GM12878 (cell line): ENCODE results near the gene RPSA. TPM values are rescaled to one million over a fixed set of nuclear protein-coding genes. Genes with fewer than 3 reads are reported as not detected.
"Not testable (repeated sequence)": the region's sequence is repeated elsewhere in the genome, so short reads cannot be mapped to it uniquely, and the experiment has no call there.

Source experiments
- ATAC-seq: fragments of 200-7000 bp; cut with Tn5 transposase; 3 replicates; pipeline ENCODE4 v1.9.1; 2020; ENCODE audit warnings: mild to moderate bottlenecking, moderate library complexity
- BruUV-seq: library from RNA; stranded (reverse); fragments of 400-500 nt; replicated peaks from 2 replicates; lab custom pipeline; 2021; lab: Mats Ljungman, UMichigan
- CTCF ChIA-PET: fragments of 300-600 bp; sonication (Branson Sonifier 250); formaldehyde crosslinking; extraction: SDS; loops from one replicate; lab custom pipeline; 2021; ENCODE audit warnings: inconsistent platforms; lab: Yijun Ruan, JAX
- POLR2A ChIA-PET: fragments of 350-600 bp; formaldehyde crosslinking; extraction: SDS; loops from one replicate; lab custom pipeline; 2021; ENCODE audit warnings: inconsistent platforms; lab: Charles Lee
- RAD21 ChIA-PET: fragments of 300-600 bp; sonication (Branson Sonifier 250); formaldehyde crosslinking; loops from one replicate; lab custom pipeline; 2023; ENCODE audit warnings: antibody characterized with exemption; ENCODE audit not compliant: unreplicated experiment; lab: Charles Lee
- SMC1A ChIA-PET: fragments of 300-600 bp; sonication (Branson Sonifier 250); formaldehyde crosslinking; loops from one replicate; lab custom pipeline; 2023; ENCODE audit not compliant: unreplicated experiment, uncharacterized antibody; lab: Charles Lee
- DNase-seq: peaks from one replicate; pipeline ENCODE4 v3.0.0-alpha.2; 2011; ENCODE audit warnings: low read depth, low spot score
- FAIRE-seq: peaks from 3 replicates; lab custom pipeline; 2011; peaks lifted over from hg19 to GRCh38; lab: Jason Lieb, UNC
- H2AFZ ChIP-seq: 2 replicates; pipeline ENCODE4 v1.6.0; 2011; ENCODE audit warnings: low read depth, low read length, control low read depth; ENCODE audit not compliant: control insufficient read depth
- H3K27ac ChIP-seq: 2 replicates; pipeline ENCODE4 v1.5.1; 2011; ENCODE audit warnings: control low read depth; ENCODE audit not compliant: control insufficient read depth, insufficient read depth
- H3K27me3 ChIP-seq, 2 experiments: replicated peaks in 1 of 2; 2 replicates each; pipeline versions ENCODE4 v1.6.0 to v1.6.1; 2011; ENCODE audit warnings: low read length in 1 of 2; ENCODE audit not compliant: control insufficient read depth in 2 of 2, insufficient read depth in 2 of 2
- H3K36me3 ChIP-seq, 2 experiments: 2 replicates each; pipeline ENCODE4 v1.5.1; 2011; ENCODE audit warnings: low read length in 1 of 2; ENCODE audit not compliant: control insufficient read depth in 2 of 2, insufficient read depth in 2 of 2
- H3K4me1 ChIP-seq: 2 replicates; pipeline ENCODE4 v1.6.1; 2011; ENCODE audit warnings: mild to moderate bottlenecking, low read length, moderate library complexity, mixed read lengths; ENCODE audit not compliant: control insufficient read depth, insufficient read depth
- H3K4me2 ChIP-seq: 2 replicates; pipeline ENCODE4 v1.6.0; 2011; ENCODE audit warnings: control low read depth; ENCODE audit not compliant: control insufficient read depth, insufficient read depth
- H3K4me3 ChIP-seq: fragments of 200-600 bp; sonication (generic); 2 replicates; pipeline ENCODE4 v1.5.1; 2016
- H3K79me2 ChIP-seq: 2 replicates; pipeline ENCODE4 v1.6.0; 2011; ENCODE audit warnings: low read length; ENCODE audit not compliant: control insufficient read depth, insufficient read depth
- H3K9ac ChIP-seq: 2 replicates; pipeline ENCODE4 v1.8.0; 2011; ENCODE audit warnings: low read length, control low read depth, mixed read lengths; ENCODE audit not compliant: control insufficient read depth, insufficient read depth
- H3K9me3 ChIP-seq: replicated peaks from 3 replicates; pipeline ENCODE4 v1.5.1; 2011; ENCODE audit warnings: mild to moderate bottlenecking, low read length; ENCODE audit not compliant: control insufficient read depth, insufficient read depth
- H4K20me1 ChIP-seq: 2 replicates; pipeline ENCODE4 v1.6.0; 2011; ENCODE audit not compliant: control insufficient read depth, insufficient read depth
- CREM ChIP-seq: IDR thresholded peaks from 2 replicates; pipeline ENCODE4 v1.6.1; 2014; ENCODE audit warnings: antibody characterized with exemption, low read depth
- GABPA ChIP-seq: IDR thresholded peaks from 2 replicates; pipeline ENCODE4 v1.6.1; 2014; ENCODE audit warnings: antibody characterized with exemption, low read depth, mild to moderate bottlenecking, inconsistent platforms
- HDAC2 ChIP-seq: fragments of 200-600 bp; sonication (generic); IDR thresholded peaks from 2 replicates; pipeline ENCODE4 v1.6.1; 2017
- NR2F1 ChIP-seq: fragments of 450-650 bp; conservative IDR thresholded peaks from 2 replicates; pipeline ENCODE4 v1.6.1; 2017; ENCODE audit warnings: mild to moderate bottlenecking
- ZZZ3 ChIP-seq: IDR thresholded peaks from 2 replicates; pipeline ENCODE4 v1.6.1; 2011; ENCODE audit warnings: low read depth; ENCODE audit not compliant: control insufficient read depth, insufficient read length
- WGBS: methylation state at CpG from one replicate; pipeline ENCODE4 v1.1.6; 2016; ENCODE audit warnings: low lambda C conversion rate; ENCODE audit not compliant: insufficient replicate concordance, insufficient coverage; ENCODE audit errors: missing lambda C conversion rate; 5-methylcytosine and 5-hydroxymethylcytosine counted together
- in situ Hi-C: fragments of 300-500 bp; cut with MboI; formaldehyde crosslinking; loops from 9 replicates; pipeline ENCODE4 v1.14.3; 2018; ENCODE audit warnings: mixed read lengths
- intact Hi-C: fragments of 100-400 bp; cut with micrococcal nuclease; formaldehyde crosslinking; loops from one replicate; pipeline ENCODE4 v1.14.2; 2022; ENCODE audit not compliant: unreplicated experiment
- polyA plus RNA-seq, 11 experiments: library from polyadenylated mRNA; depleted of rRNA in 4 of 11; unstranded in 6 of 11; stranded (reverse) in 5 of 11; fragments of >200 nt; fragmentation: Nextera tagmentation in 4 of 11; fragmentation: Illumina TruSeq in 1 of 11; extraction: Ambion mirVana in 4 of 11; extraction: Trizol in 1 of 11; gene quantifications; 1 replicate in 1 of 11; 2 replicates in 10 of 11; pipeline versions ENCODE4 v1.2.1 to v1.2.3, GENCODE V29; 2011 to 2016; ENCODE audit warnings: inconsistent platforms in 2 of 11, missing spikeins in 2 of 11, low read depth in 1 of 11
- total RNA-seq, 4 experiments: library from RNA; depleted of rRNA in 3 of 4; stranded (reverse); fragments of >200 nt in 3 of 4; fragmentation: Illumina TruSeq in 1 of 4; extraction: Trizol in 1 of 4; gene quantifications; 2 replicates each; pipeline versions ENCODE4 v1.2.1 to v1.2.3, GENCODE V29; 2013 to 2021
- TF ChIP-seq, protein P1 (sequence below): fragments of 450-650 bp; IDR thresholded peaks from 2 replicates; pipeline ENCODE4 v1.6.1; 2018; ENCODE audit warnings: mild to moderate bottlenecking, low read depth, moderate library complexity; ENCODE audit not compliant: partially characterized antibody
- TF ChIP-seq, protein P2 (sequence below): IDR thresholded peaks from 2 replicates; pipeline ENCODE4 v1.6.1; 2012; ENCODE audit warnings: low read depth, low read length, improper control_type of control experiment

Gene RPSA
- total and polyA plus RNA-seq, 10 of the 15 experiments (the other 5 are each of a cell fraction or from before 2014, with no cell fraction given), result 1,012 to 5,036 (median 3,460) TPM

DNA sequence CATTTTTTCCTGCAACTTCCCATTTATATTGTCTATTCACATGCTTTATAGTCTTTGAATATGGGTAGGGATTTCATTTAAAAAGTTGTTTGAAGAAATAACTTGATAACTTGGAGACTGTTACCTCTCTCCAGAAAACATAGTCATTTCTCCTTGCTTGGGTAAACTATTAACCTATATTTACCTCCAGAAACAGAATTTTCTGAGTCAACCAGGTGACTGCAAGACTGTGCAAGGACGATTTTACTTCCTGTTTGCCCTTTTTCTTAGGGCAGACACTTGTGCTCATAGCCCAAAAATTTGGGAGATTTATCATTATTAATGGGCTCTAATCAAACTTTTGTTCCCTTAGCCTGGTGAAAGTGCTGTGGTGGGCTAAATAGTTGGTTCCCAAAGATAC lies 46.6 kb downstream of the RPSA start:
- ChIA-PET POLR2A (no interaction called here), RAD21 (no interaction called here), SMC1A (interaction anchor here (1.4 kb wide), 1 partner anchor 11 kb away, joined by 4 read pairs; no protein-coding TSS in a partner anchor), CTCF (no interaction called here)
- Histone ChIP-seq H3K9ac (no peak overlapping the region), H3K4me2 (no peak overlapping the region), H3K36me3 (no peaks in the 10 kb centered on the region), H2AFZ (no peak overlapping the region), H4K20me1 (no peaks in the 10 kb centered on the region), H3K27me3 (no peaks in the 10 kb centered on the region; a peak in 2 of 4 replicates), H3K4me1 (no peaks in the 10 kb centered on the region), H3K79me2 (no peaks in the 10 kb centered on the region), H3K9me3 (no peaks in the 10 kb centered on the region), H3K4me3 (no peak overlapping the region), H3K27ac (no peak overlapping the region)
- in situ Hi-C loops, result no loop called here
- FAIRE-seq (no peak), ATAC-seq (peak; percentile 55), DNase-seq (no peak)
- no TSS peak for BruUV-seq
- intact Hi-C loops, result no loop called here
- WGBS, result 0% methylated on average over 1 of the region's 1 CpG
- TF ChIP-seq ZZZ3, result no peak
- no peak for TF ChIP-seq NR2F1
- TF ChIP-seq CREM, result no peak
- TF ChIP-seq, protein P1, sequence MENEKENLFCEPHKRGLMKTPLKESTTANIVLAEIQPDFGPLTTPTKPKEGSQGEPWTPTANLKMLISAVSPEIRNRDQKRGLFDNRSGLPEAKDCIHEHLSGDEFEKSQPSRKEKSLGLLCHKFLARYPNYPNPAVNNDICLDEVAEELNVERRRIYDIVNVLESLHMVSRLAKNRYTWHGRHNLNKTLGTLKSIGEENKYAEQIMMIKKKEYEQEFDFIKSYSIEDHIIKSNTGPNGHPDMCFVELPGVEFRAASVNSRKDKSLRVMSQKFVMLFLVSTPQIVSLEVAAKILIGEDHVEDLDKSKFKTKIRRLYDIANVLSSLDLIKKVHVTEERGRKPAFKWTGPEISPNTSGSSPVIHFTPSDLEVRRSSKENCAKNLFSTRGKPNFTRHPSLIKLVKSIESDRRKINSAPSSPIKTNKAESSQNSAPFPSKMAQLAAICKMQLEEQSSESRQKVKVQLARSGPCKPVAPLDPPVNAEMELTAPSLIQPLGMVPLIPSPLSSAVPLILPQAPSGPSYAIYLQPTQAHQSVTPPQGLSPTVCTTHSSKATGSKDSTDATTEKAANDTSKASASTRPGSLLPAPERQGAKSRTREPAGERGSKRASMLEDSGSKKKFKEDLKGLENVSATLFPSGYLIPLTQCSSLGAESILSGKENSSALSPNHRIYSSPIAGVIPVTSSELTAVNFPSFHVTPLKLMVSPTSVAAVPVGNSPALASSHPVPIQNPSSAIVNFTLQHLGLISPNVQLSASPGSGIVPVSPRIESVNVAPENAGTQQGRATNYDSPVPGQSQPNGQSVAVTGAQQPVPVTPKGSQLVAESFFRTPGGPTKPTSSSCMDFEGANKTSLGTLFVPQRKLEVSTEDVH, result no peak
- TF ChIP-seq HDAC2, result no peak
- TF ChIP-seq, protein P2, sequence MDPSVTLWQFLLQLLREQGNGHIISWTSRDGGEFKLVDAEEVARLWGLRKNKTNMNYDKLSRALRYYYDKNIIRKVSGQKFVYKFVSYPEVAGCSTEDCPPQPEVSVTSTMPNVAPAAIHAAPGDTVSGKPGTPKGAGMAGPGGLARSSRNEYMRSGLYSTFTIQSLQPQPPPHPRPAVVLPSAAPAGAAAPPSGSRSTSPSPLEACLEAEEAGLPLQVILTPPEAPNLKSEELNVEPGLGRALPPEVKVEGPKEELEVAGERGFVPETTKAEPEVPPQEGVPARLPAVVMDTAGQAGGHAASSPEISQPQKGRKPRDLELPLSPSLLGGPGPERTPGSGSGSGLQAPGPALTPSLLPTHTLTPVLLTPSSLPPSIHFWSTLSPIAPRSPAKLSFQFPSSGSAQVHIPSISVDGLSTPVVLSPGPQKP, result no peak
- TF ChIP-seq GABPA, result no peak

DNA sequence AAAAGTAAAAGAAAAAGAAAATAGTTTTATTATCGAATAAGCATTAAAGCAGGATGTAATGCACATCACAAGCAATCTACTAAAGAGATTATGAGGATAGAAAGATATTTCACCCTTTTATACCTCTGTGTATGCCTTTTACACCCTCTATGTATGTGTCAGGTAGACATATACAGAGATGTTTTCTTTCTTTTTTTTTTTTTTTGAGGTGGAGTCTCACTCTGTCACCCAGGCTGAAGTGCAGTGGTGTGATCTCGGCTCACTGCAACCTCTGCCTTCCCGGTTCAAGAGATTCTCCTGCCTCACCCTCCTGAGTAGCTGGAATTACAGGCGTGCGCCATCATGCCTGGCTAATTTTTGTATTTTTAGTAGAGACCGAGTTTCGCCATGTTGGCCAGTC lies 47.4 kb downstream of the RPSA start:
- CTCF ChIA-PET, H3K4me2 ChIP-seq, BruUV-seq, H3K79me2 ChIP-seq, H3K27me3 ChIP-seq, in situ Hi-C loops, DNase-seq, FAIRE-seq, intact Hi-C loops, H4K20me1 ChIP-seq, H2AFZ ChIP-seq, H3K9me3 ChIP-seq, SMC1A ChIA-PET, H3K9ac ChIP-seq, POLR2A ChIA-PET, H3K4me3 ChIP-seq, RAD21 ChIA-PET, H3K36me3 ChIP-seq, ATAC-seq, H3K4me1 ChIP-seq, H3K27ac ChIP-seq: not testable (repeated sequence)
- 31% methylated on average over 7 of the region's 7 CpGs for whole genome bisulfite sequencing
